HepG2 (cell line): ENCODE measurements around the gene OAF. TPM values are rescaled to one million over a fixed set of nuclear protein-coding genes. Genes with fewer than 3 reads are reported as not detected.

Experiments used
- ATF6 ChIP-seq: sonication (generic); formaldehyde crosslinking; conservative IDR thresholded peaks from 2 replicates; pipeline ENCODE4 v1.4.0; 2020; ENCODE audit warnings: missing genetic modification reagents
- FOXA1 ChIP-seq, 2 experiments: fragments of 450-650 bp in 1 of 2; sonication (generic) in 1 of 2; formaldehyde crosslinking in 1 of 2; IDR thresholded peaks; 2 replicates each; pipeline versions ENCODE4 v1.4.0 to v1.6.1; 2016 to 2020; ENCODE audit warnings: missing genetic modification reagents in 1 of 2
- HNF4A ChIP-seq: sonication (generic); formaldehyde crosslinking; IDR thresholded peaks from 2 replicates; pipeline ENCODE4 v1.4.0; 2020; ENCODE audit warnings: missing genetic modification reagents
- MATR3 ChIP-seq: sonication (generic); formaldehyde crosslinking; IDR thresholded peaks from 2 replicates; pipeline ENCODE4 v1.4.0; 2020; ENCODE audit warnings: missing genetic modification reagents
- NR2F6 ChIP-seq, 2 experiments: IDR thresholded peaks; 2 replicates each; pipeline ENCODE4 v1.6.1; 2016; ENCODE audit warnings: antibody characterized with exemption in 1 of 2, mild to moderate bottlenecking in 1 of 2
- PBX3 ChIP-seq: sonication (generic); formaldehyde crosslinking; IDR thresholded peaks from 2 replicates; pipeline ENCODE4 v1.8.1; 2023; ENCODE audit warnings: missing genetic modification reagents, inconsistent platforms, borderline replicate concordance
- RNF2 ChIP-seq: fragments of 450-650 bp; conservative IDR thresholded peaks from 2 replicates; pipeline ENCODE4 v1.6.1; 2016; ENCODE audit warnings: low read depth
- SMC3 ChIP-seq: IDR thresholded peaks from 2 replicates; pipeline ENCODE4 v1.6.1; 2011; ENCODE audit warnings: low read length, improper control_type of control experiment
- SNRNP70 ChIP-seq: fragments of 200-400 bp; formaldehyde crosslinking; IDR thresholded peaks from 2 replicates; pipeline ENCODE4 v1.6.1; 2017; ENCODE audit warnings: mild to moderate bottlenecking, low read depth, low read length, moderate library complexity
- TARDBP ChIP-seq: sonication (generic); formaldehyde crosslinking; IDR thresholded peaks from 2 replicates; pipeline ENCODE4 v1.8.0; 2022; ENCODE audit warnings: mild to moderate bottlenecking, missing genetic modification reagents
- THAP8 ChIP-seq: sonication (generic); formaldehyde crosslinking; IDR thresholded peaks from 2 replicates; pipeline ENCODE4 v1.5.1; 2020; ENCODE audit warnings: missing genetic modification reagents, mild to moderate bottlenecking, borderline replicate concordance
- ZBTB37 ChIP-seq: sonication (generic); formaldehyde crosslinking; IDR thresholded peaks from 2 replicates; pipeline ENCODE4 v1.4.0; 2020; ENCODE audit warnings: mild to moderate bottlenecking, missing genetic modification reagents
- ZHX1 ChIP-seq: sonication (generic); formaldehyde crosslinking; IDR thresholded peaks from 2 replicates; pipeline ENCODE4 v1.8.1; 2022; ENCODE audit warnings: low read depth, mild to moderate bottlenecking, missing genetic modification reagents
- ZNF276 ChIP-seq: sonication (generic); formaldehyde crosslinking; IDR thresholded peaks from 2 replicates; pipeline ENCODE4 v1.4.0; 2020; ENCODE audit warnings: mild to moderate bottlenecking, low read depth, missing genetic modification reagents
- ZNF598 ChIP-seq: sonication (generic); formaldehyde crosslinking; IDR thresholded peaks from 2 replicates; pipeline ENCODE4 v1.5.1; 2020; ENCODE audit warnings: mild to moderate bottlenecking, missing genetic modification reagents, borderline replicate concordance
- ZNF883 ChIP-seq: sonication (generic); formaldehyde crosslinking; IDR thresholded peaks from 2 replicates; pipeline ENCODE4 v1.5.1; 2020; ENCODE audit warnings: mild to moderate bottlenecking, missing genetic modification reagents; ENCODE audit errors: not compliant biosample characterization
- polyA plus RNA-seq, 8 experiments: library from polyadenylated mRNA; depleted of rRNA in 3 of 8; stranded (reverse) in 7 of 8; unstranded in 1 of 8; fragments of >200 nt; fragmentation: Illumina TruSeq in 4 of 8; extraction: Trizol in 4 of 8; gene quantifications; 2 replicates each; pipeline versions ENCODE4 v1.2.1 to v1.2.3, GENCODE V29; 2011 to 2016; ENCODE audit warnings: low read depth in 4 of 8, missing spikeins in 1 of 8, mixed read lengths in 1 of 8; ENCODE audit not compliant: insufficient read depth in 1 of 8
- total RNA-seq, 5 experiments: library from RNA; depleted of rRNA; stranded (reverse); fragments of >200 nt; fragmentation: Illumina TruSeq; extraction: Trizol; gene quantifications; 2 replicates each; pipeline ENCODE4 v1.2.3, GENCODE V29; 2016; ENCODE audit warnings: low read depth in 1 of 5

The OAF gene
- total and polyA plus RNA-seq, 2 of the 13 experiments (the other 11 are each of a cell fraction or from before 2014, with no cell fraction given), result 63.7 to 94.6 TPM

GRCh38 chr11:120168960-120169681 is 41.7 kb upstream of the OAF start (continued):
- TF ChIP-seq MATR3 (CRISPR knock-in tag) (no peak), SNRNP70 (no peak), RNF2 (no peak; the same call in 1 of the 2 replicates), ZNF598 (CRISPR knock-in tag) (no peak), ZNF276 (CRISPR knock-in tag) (no peak), SMC3 (no peak), FOXA1 (IDR thresholded peaks at IDR 0.05) (no peak), FOXA1 (CRISPR knock-in tag; IDR thresholded peaks at IDR 0.05) (no peak), ATF6 (CRISPR knock-in tag) (no peak), NR2F6 (IDR thresholded peaks at IDR 0.05) (no peak), NR2F6 (CRISPR knock-in tag; IDR thresholded peaks at IDR 0.05) (no peak), ZHX1 (CRISPR knock-in tag) (no peak), ZNF883 (CRISPR knock-in tag) (no peak), TARDBP (no peak), ZBTB37 (CRISPR knock-in tag) (no peak), PBX3 (CRISPR knock-in tag) (no peak), HNF4A (CRISPR knock-in tag) (no peak), THAP8 (no peak)
